Mesenchymal stem cell (in vitro differentiated cells and primary cell): ENCODE results near the gene AKR7A2.

Source experiments
- DNase-seq: peaks from one replicate; pipeline ENCODE4 v3.0.0-alpha.2; 2013
- H2AFZ ChIP-seq: one replicate; pipeline ENCODE4 v1.6.1; 2013; ENCODE audit warnings: low read depth, mild to moderate bottlenecking, control low read depth, inconsistent platforms, low read length, moderate library complexity
- H2AK5ac ChIP-seq: 2 replicates; pipeline ENCODE4 v1.6.1; 2013; ENCODE audit warnings: low read length, moderate library complexity, mild to moderate bottlenecking, inconsistent platforms; ENCODE audit not compliant: severe bottlenecking
- H2BK120ac ChIP-seq: one replicate; pipeline ENCODE4 v1.6.1; 2013; ENCODE audit warnings: low read depth, mild to moderate bottlenecking, inconsistent platforms, low read length, moderate library complexity
- H2BK12ac ChIP-seq, 2 experiments: one replicate each; pipeline ENCODE4 v1.6.1; 2013; ENCODE audit warnings: inconsistent platforms in 2 of 2, low read length in 2 of 2, mild to moderate bottlenecking in 2 of 2, moderate library complexity in 2 of 2, control low read depth in 1 of 2
- H2BK15ac ChIP-seq: one replicate; pipeline ENCODE4 v1.6.1; 2013; ENCODE audit warnings: mild to moderate bottlenecking, low read depth, inconsistent platforms; ENCODE audit not compliant: poor library complexity, severe bottlenecking
- H2BK5ac ChIP-seq: 2 replicates; pipeline ENCODE4 v1.6.1; 2013; ENCODE audit warnings: low read depth, mild to moderate bottlenecking, low read length, control low read depth, inconsistent platforms; ENCODE audit not compliant: poor library complexity, severe bottlenecking
- H3K14ac ChIP-seq, 2 experiments: one replicate each; pipeline ENCODE4 v1.6.1; 2013; ENCODE audit warnings: inconsistent platforms in 2 of 2, low read length in 2 of 2, control low read depth in 1 of 2, mild to moderate bottlenecking in 1 of 2, moderate library complexity in 1 of 2
- H3K18ac ChIP-seq, 2 experiments: one replicate each; pipeline ENCODE4 v1.6.1; 2013; ENCODE audit warnings: inconsistent platforms in 2 of 2, low read length in 2 of 2, control low read depth in 1 of 2, low read depth in 1 of 2, mild to moderate bottlenecking in 1 of 2
- H3K23ac ChIP-seq, 2 experiments: one replicate each; pipeline ENCODE4 v1.6.1; 2013; ENCODE audit warnings: inconsistent platforms in 2 of 2, low read length in 2 of 2, mild to moderate bottlenecking in 2 of 2, moderate library complexity in 2 of 2, control low read depth in 1 of 2
- H3K27ac ChIP-seq: 2 replicates; pipeline ENCODE4 v1.5.1; 2013; ENCODE audit warnings: mild to moderate bottlenecking, moderate library complexity, low read length, control low read depth, inconsistent platforms; ENCODE audit not compliant: poor library complexity, severe bottlenecking
- H3K27me3 ChIP-seq, 2 experiments: 2 replicates each; pipeline versions ENCODE4 v1.6.1 to v1.7.0; 2013; ENCODE audit warnings: low read length in 2 of 2, mild to moderate bottlenecking in 2 of 2, moderate library complexity in 2 of 2, control low read depth in 1 of 2, inconsistent platforms in 1 of 2; ENCODE audit not compliant: control insufficient read depth in 1 of 2, insufficient read depth in 1 of 2
- H3K36me3 ChIP-seq, 2 experiments: 2 replicates each; pipeline versions ENCODE4 v1.6.1 to v1.7.0; 2013; ENCODE audit warnings: low read length in 2 of 2, control low read depth in 1 of 2, inconsistent platforms in 1 of 2, low read depth in 1 of 2, mild to moderate bottlenecking in 1 of 2; ENCODE audit not compliant: insufficient read depth in 2 of 2, control insufficient read depth in 1 of 2
- H3K4ac ChIP-seq, 2 experiments: one replicate each; pipeline ENCODE4 v1.6.1; 2013; ENCODE audit warnings: inconsistent platforms in 2 of 2, low read length in 2 of 2, mild to moderate bottlenecking in 2 of 2, moderate library complexity in 2 of 2, control low read depth in 1 of 2, low read depth in 1 of 2
- H3K4me1 ChIP-seq: 2 replicates; pipeline ENCODE4 v1.6.1; 2013; ENCODE audit warnings: low read depth, low read length, control low read depth; ENCODE audit not compliant: control insufficient read depth, insufficient read depth
- H3K4me2 ChIP-seq: 2 replicates; pipeline ENCODE4 v1.6.1; 2013; ENCODE audit warnings: low read length, mild to moderate bottlenecking, inconsistent platforms; ENCODE audit not compliant: poor library complexity, severe bottlenecking
- H3K4me3 ChIP-seq, 2 experiments: 2 replicates each; pipeline versions ENCODE4 v1.5.1 to v1.7.0; 2013; ENCODE audit warnings: low read length in 2 of 2, mild to moderate bottlenecking in 2 of 2, control low read depth in 1 of 2, low read depth in 1 of 2; ENCODE audit not compliant: insufficient read depth in 1 of 2
- H3K79me1 ChIP-seq: replicated peaks from 2 replicates; pipeline ENCODE4 v1.6.1; 2013; ENCODE audit warnings: mild to moderate bottlenecking, control low read depth, low read length, inconsistent platforms; ENCODE audit not compliant: poor library complexity, severe bottlenecking
- H3K9ac ChIP-seq: 2 replicates; pipeline ENCODE4 v1.7.0; 2013; ENCODE audit warnings: mild to moderate bottlenecking, low read length, moderate library complexity
- H3K9me3 ChIP-seq: 2 replicates; pipeline ENCODE4 v1.7.0; 2013; ENCODE audit warnings: mild to moderate bottlenecking, low read length; ENCODE audit not compliant: control insufficient read depth
- H4K8ac ChIP-seq: one replicate; pipeline ENCODE4 v1.6.1; 2013; ENCODE audit warnings: inconsistent platforms, mild to moderate bottlenecking, low read length, moderate library complexity
- H4K91ac ChIP-seq: one replicate; pipeline ENCODE4 v1.6.1; 2013; ENCODE audit warnings: mild to moderate bottlenecking, low read length, inconsistent platforms
- whole genome bisulfite sequencing: methylation state at CpG from one replicate; pipeline ENCODE4 v1.1.7; 2013; ENCODE audit warnings: mixed read lengths; 5-methylcytosine and 5-hydroxymethylcytosine counted together

The AKR7A2 gene

DNA sequence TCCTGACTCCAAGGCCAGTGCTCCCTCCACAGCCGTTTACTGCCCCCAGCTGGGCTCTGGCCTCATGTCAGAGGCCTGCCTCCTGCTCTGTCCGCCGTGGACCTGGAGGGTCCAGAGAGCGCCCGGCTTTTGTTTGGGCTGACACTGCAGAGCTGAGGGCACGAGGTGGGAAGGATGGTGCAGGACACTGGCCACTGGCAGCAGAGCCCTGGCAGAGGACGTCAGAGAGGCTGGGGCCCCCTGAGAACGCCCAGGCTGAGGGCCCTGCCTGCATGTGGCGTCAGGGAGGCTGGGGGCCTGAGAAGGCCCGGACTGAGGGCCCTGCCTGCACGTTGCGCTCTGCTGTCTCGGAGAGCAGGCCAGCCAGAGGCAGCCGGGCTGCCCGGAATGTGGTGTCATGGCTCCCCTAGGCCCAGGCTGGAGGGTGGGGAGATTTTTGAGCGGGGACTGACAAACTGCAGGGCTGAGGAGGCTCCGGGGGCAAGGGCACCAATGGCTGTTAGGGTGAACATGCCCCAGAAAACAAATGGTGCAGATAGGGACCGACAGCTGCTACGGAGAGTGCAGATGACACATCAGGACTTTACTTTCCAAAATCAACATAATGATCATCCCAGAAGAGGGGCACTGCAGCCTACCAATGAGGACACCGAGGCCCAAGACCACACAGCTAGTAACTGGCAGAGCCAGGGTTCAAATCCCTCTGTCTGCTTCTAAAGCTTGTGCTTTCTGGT is 31.8 kb upstream of the AKR7A2 start:
- no peak overlapping the region for H2AFZ ChIP-seq
- H3K4me2 ChIP-seq, result no peak overlapping the region
- H3K23ac ChIP-seq, result no peak overlapping the region
- no peak overlapping the region for H3K9ac ChIP-seq
- no peak overlapping the region for H3K4ac ChIP-seq
- H3K27ac ChIP-seq, result no peak overlapping the region
- peaks cover 3% of the 10 kb centered on the region for H3K4me1 ChIP-seq
- H3K4me3 ChIP-seq, result no peak overlapping the region
- H3K79me1 ChIP-seq, result peaks cover 50% of the 10 kb centered on the region
- H4K8ac ChIP-seq, result no peak overlapping the region
- no peak overlapping the region for H2BK12ac ChIP-seq
- H2BK15ac ChIP-seq, result no peak overlapping the region
- H4K91ac ChIP-seq, result no peak overlapping the region
- H2BK120ac ChIP-seq, result no peak overlapping the region
- no peak overlapping the region for H3K18ac ChIP-seq
- H3K27me3 ChIP-seq, result no peaks in the 10 kb centered on the region
- DNase-seq, result no peak
- WGBS, result 97% methylated on average over 20 of the region's 20 CpGs
- H3K9me3 ChIP-seq, result no peaks in the 10 kb centered on the region
- H3K14ac ChIP-seq, result no peak overlapping the region
- H2AK5ac ChIP-seq, result no peak overlapping the region
- no peak overlapping the region for H2BK5ac ChIP-seq
- peaks cover 82 to 83% of the 10 kb centered on the region in 2 experiments for H3K36me3 ChIP-seq

DNA sequence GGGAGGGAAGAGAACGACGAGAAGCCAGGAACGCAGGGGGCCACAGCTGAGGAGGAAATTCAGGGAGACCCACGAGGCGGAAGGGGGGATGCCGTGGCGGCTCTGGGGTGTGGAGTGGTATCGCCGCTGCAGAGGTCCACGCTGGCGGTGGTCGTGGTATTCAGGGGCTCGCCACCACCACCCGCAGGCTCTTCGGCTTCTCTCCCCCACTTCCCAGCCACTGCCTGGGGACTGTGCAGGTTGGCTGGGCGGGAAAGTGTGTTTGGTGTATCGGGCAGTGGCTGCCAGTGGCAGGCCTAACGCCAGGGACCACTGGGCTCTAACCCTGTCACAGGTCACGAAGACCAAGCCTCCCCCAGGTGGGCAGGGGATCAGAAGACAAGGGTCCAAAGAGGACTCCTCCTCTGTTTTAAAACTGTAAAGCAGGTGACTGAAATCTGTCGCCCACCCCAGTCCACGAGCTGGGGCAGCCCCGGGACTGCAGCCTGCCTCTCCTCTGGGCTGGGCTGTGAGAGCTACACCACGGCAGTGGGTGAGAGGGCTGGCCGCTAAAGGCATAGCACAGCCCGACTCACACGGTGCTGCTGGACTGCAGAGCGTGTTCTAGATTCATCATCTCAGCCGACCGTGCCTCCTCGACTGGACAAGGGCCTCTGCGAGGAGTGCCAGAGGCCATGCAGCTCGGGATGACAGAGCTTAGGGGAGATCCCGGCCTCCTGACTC is 31.1 kb upstream of the AKR7A2 start:
- Histone ChIP-seq H3K4ac (no peak overlapping the region), H3K27me3 (no peaks in the 10 kb centered on the region), H3K4me2 (no peak overlapping the region), H3K36me3 (peaks cover 81 to 83% of the 10 kb centered on the region in 2 experiments), H3K14ac (no peak overlapping the region), H2BK15ac (no peak overlapping the region), H3K4me1 (peaks cover 3% of the 10 kb centered on the region), H3K18ac (no peak overlapping the region), H3K9me3 (no peaks in the 10 kb centered on the region), H4K8ac (no peak overlapping the region), H3K23ac (no peak overlapping the region), H4K91ac (no peak overlapping the region), H2AK5ac (no peak overlapping the region), H3K79me1 (peaks cover 47% of the 10 kb centered on the region), H2BK12ac (no peak overlapping the region), H3K9ac (peak overlapping the region; percentile 57), H3K4me3 (no peak overlapping the region), H2BK5ac (no peak overlapping the region), H3K27ac (no peak overlapping the region), H2BK120ac (no peak overlapping the region), H2AFZ (no peak overlapping the region)
- DNase-seq, result no peak
- 92% methylated on average over 21 of the region's 33 CpGs for WGBS

DNA sequence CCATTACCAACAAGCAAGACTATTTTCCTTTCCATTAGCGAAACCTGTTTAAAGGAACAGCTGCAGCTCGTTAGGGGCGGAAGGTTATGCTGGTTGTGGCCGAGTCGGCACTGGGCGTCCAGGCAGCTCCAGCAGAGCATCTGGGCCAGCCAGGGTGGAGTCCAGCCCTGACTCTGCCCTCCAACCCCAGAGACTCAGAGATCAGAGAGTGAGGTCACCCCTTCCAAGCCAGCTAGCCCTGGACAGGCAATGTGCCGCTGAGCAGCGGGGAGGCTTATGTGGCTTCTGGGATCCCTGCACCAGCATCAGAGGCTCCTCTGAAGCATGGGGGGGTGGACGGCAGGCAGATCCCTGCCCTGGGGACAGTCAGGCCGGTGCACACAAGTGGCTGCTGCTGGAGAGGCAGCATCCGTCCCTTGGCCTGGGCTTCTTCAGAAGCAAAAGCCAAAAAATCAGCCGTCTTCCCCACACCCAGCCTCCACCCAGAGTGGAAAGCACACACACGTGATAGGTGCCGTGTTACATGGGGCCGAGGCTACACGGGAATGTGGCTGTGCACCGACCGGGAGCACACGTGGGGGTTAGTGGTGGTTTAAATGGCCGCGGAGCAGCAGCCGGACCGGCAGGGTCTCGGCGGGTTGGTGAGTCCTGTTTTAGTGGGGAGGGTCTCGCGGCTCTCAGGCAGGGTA is 30.3 kb upstream of the AKR7A2 start:
- Histone ChIP-seq H3K14ac (no peak overlapping the region), H4K8ac (no peak overlapping the region), H3K27me3 (no peaks in the 10 kb centered on the region), H3K4me1 (peaks cover 10% of the 10 kb centered on the region), H2BK5ac (no peak overlapping the region), H3K9me3 (no peaks in the 10 kb centered on the region), H3K4ac (no peak overlapping the region), H2BK15ac (no peak overlapping the region), H2AFZ (no peak overlapping the region), H3K9ac (peak overlapping the region; percentile 57), H2BK12ac (no peak overlapping the region), H2AK5ac (no peak overlapping the region), H3K23ac (no peak overlapping the region), H2BK120ac (no peak overlapping the region), H3K18ac (no peak overlapping the region), H3K36me3 (peaks cover 80 to 86% of the 10 kb centered on the region in 2 experiments), H3K4me2 (no peak overlapping the region), H4K91ac (no peak overlapping the region), H3K27ac (no peak overlapping the region), H3K4me3 (peak overlapping the region in 1 of 2 experiments; percentile 36), H3K79me1 (peaks cover 40% of the 10 kb centered on the region)
- 92% methylated on average over 27 of the region's 27 CpGs for WGBS
- no peak for DNase-seq
